Naive thymus-derived CD4-positive, alpha-beta T cell (primary cell): ENCODE results near the gene CREB1. TPM values are rescaled to one million over a fixed set of nuclear protein-coding genes. Genes with fewer than 3 reads are reported as not detected.
A peak's percentile ranks its signal among the peaks of the same experiment; 100 is the strongest.
"Not testable (repeated sequence)": the region's sequence is repeated elsewhere in the genome, so short reads cannot be mapped to it uniquely, and the experiment has no call there.

ENCODE experiments used
- ATAC-seq: fragments of 150-1000 bp; cut with Tn5 transposase; 2 replicates; pipeline ENCODE4 v1.10.0; 2021; ENCODE audit warnings: mild to moderate bottlenecking, moderate library complexity
- CTCF ChIA-PET: fragments of 350-600 bp; sonication (Branson Sonifier 250); formaldehyde crosslinking; loops from one replicate; lab custom pipeline; 2021; ENCODE audit warnings: antibody characterized with exemption; lab: Charles Lee
- POLR2A ChIA-PET: fragments of 350-600 bp; sonication (Branson Sonifier 250); formaldehyde crosslinking; loops from one replicate; lab custom pipeline; 2021; ENCODE audit warnings: antibody characterized with exemption, inconsistent platforms; lab: Charles Lee
- DNase-seq, 9 donors: peaks; one replicate each; pipeline versions ENCODE4 v3.0.0 to v3.0.0-alpha.2; 2020 to 2022; ENCODE audit warnings: mixed read lengths in 1 of 9
- H3K27ac ChIP-seq: one replicate; pipeline ENCODE4 v1.7.0; 2013; ENCODE audit warnings: mild to moderate bottlenecking, low read depth, low read length, moderate library complexity
- H3K27me3 ChIP-seq, 2 donors: one replicate each; pipeline ENCODE4 v1.7.0; 2013; ENCODE audit warnings: low read length in 2 of 2, mild to moderate bottlenecking in 2 of 2, moderate library complexity in 2 of 2; ENCODE audit not compliant: control insufficient read depth in 2 of 2, insufficient read depth in 2 of 2
- H3K36me3 ChIP-seq, 3 experiments: 1 replicate in 2 of 3; 2 replicates in 1 of 3; pipeline ENCODE4 v1.7.0; 2013; ENCODE audit warnings: low read length in 3 of 3, mild to moderate bottlenecking in 3 of 3, moderate library complexity in 1 of 3; ENCODE audit not compliant: insufficient read depth in 3 of 3, control insufficient read depth in 2 of 3
- H3K4me1 ChIP-seq, 2 donors: one replicate each; pipeline ENCODE4 v1.7.0; 2013; ENCODE audit warnings: low read length in 2 of 2, mild to moderate bottlenecking in 2 of 2, moderate library complexity in 1 of 2; ENCODE audit not compliant: control insufficient read depth in 2 of 2, insufficient read depth in 2 of 2
- H3K4me3 ChIP-seq: 2 replicates; pipeline ENCODE4 v1.7.0; 2013; ENCODE audit warnings: mild to moderate bottlenecking, low read length
- H3K9me3 ChIP-seq, 3 experiments: 1 replicate in 2 of 3; 2 replicates in 1 of 3; pipeline ENCODE4 v1.7.0; 2013; ENCODE audit warnings: low read length in 3 of 3; ENCODE audit not compliant: control insufficient read depth in 2 of 3
- H3K27ac Mint-ChIP-seq, 9 donors: one replicate each; pipeline ENCODE4 v1.8.0; 2020 to 2022; ENCODE audit warnings: mixed read lengths in 9 of 9, mild to moderate bottlenecking in 8 of 9, moderate library complexity in 5 of 9, inconsistent platforms in 2 of 9
- H3K27me3 Mint-ChIP-seq, 5 donors: one replicate each; pipeline ENCODE4 v1.8.0; 2021 to 2022; ENCODE audit warnings: mixed read lengths in 5 of 5, mild to moderate bottlenecking in 1 of 5
- H3K36me3 Mint-ChIP-seq, 5 donors: one replicate each; pipeline ENCODE4 v1.8.0; 2020 to 2022; ENCODE audit warnings: mixed read lengths in 5 of 5, mild to moderate bottlenecking in 3 of 5, inconsistent platforms in 1 of 5
- H3K4me1 Mint-ChIP-seq, 7 donors: one replicate each; pipeline ENCODE4 v1.8.0; 2020 to 2022; ENCODE audit warnings: mixed read lengths in 7 of 7, mild to moderate bottlenecking in 3 of 7, inconsistent platforms in 1 of 7
- H3K4me3 Mint-ChIP-seq, 10 donors: one replicate each; pipeline ENCODE4 v1.8.0; 2020 to 2022; ENCODE audit warnings: mild to moderate bottlenecking in 10 of 10, mixed read lengths in 10 of 10, moderate library complexity in 6 of 10, inconsistent platforms in 2 of 10
- H3K9me3 Mint-ChIP-seq, 11 donors: one replicate each; pipeline ENCODE4 v1.8.0; 2020 to 2022; ENCODE audit warnings: mixed read lengths in 11 of 11, mild to moderate bottlenecking in 4 of 11, inconsistent platforms in 1 of 11, moderate library complexity in 1 of 11
- intact Hi-C, 2 donors: fragments of 100-400 bp; cut with micrococcal nuclease; formaldehyde crosslinking; loops; one replicate each; pipeline ENCODE4 v1.15.1; 2023
- polyA plus RNA-seq, 2 donors: library from polyadenylated mRNA; unstranded; fragments of 300-500 nt; fragmentation: Illumina TruSeq; gene quantifications; one replicate each; pipeline ENCODE4 v1.2.3, GENCODE V29; 2021
- total RNA-seq, 6 experiments: library from RNA in 5 of 6; stranded (reverse) in 5 of 6; gene quantifications; 1 replicate in 5 of 6; 2 replicates in 1 of 6; pipeline ENCODE4 v1.2.3 and lab custom pipeline; 2021 to 2026

The CREB1 gene
- total and polyA plus RNA-seq, 7 experiments from 2014 or later = 71.1 to 141 (median 106) TPM

DNA sequence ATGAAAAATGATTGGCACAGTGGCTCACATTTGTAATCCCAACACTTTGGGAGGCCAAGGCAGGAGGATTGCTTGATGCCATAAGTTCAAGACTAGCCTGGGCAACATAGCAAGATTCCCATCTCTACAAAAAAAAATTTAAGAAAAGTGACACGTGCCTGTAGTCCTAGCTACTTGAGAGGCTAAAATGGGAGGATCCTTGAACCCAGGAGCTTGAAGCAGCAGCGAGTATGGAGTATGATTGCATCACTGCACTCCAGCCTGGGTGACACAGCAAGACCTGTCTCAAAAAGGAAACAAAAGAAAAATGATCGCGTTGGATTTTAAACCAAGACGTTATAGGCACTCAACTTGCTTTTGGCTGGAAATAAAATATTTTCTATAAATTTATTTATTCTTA lies 37.8 kb upstream of the CREB1 start:
- peaks cover 0 to 6% (median 0%) of the 10 kb centered on the region in 7 donors for H3K4me1 Mint-ChIP-seq
- peaks cover 0 to 4% (median 0%) of the 10 kb centered on the region in 5 donors for H3K27me3 Mint-ChIP-seq
- H3K27me3 ChIP-seq = no peaks in the 10 kb centered on the region
- H3K4me3 ChIP-seq = no peak overlapping the region
- no peak overlapping the region for H3K27ac ChIP-seq
- ATAC-seq (no peak), DNase-seq (no peak)
- H3K9me3 Mint-ChIP-seq = no peaks in the 10 kb centered on the region
- POLR2A ChIA-PET = no interaction called here
- H3K27ac Mint-ChIP-seq = no peak overlapping the region
- no peak overlapping the region for H3K4me3 Mint-ChIP-seq
- H3K36me3 Mint-ChIP-seq = no peaks in the 10 kb centered on the region
- no peaks in the 10 kb centered on the region for H3K36me3 ChIP-seq
- intact Hi-C loops = no loop called here
- no peaks in the 10 kb centered on the region for H3K9me3 ChIP-seq
- CTCF ChIA-PET = no interaction called here
- no peaks in the 10 kb centered on the region for H3K4me1 ChIP-seq

- Mint-ChIP-seq H3K36me3 (no peaks in the 10 kb centered on the region), H3K27me3 (peaks cover 0 to 4% (median 0%) of the 10 kb centered on the region in 5 donors), H3K4me3 (no peak overlapping the region), H3K4me1 (peaks cover 0 to 6% (median 0%) of the 10 kb centered on the region in 7 donors), H3K9me3 (no peaks in the 10 kb centered on the region), H3K27ac (no peak overlapping the region)
- Histone ChIP-seq H3K4me1 (no peaks in the 10 kb centered on the region), H3K27ac (no peak overlapping the region), H3K9me3 (no peaks in the 10 kb centered on the region), H3K4me3 (no peak overlapping the region), H3K36me3 (no peaks in the 10 kb centered on the region), H3K27me3 (no peaks in the 10 kb centered on the region)
- intact Hi-C loops = no loop called here
- CTCF ChIA-PET = no interaction called here
- DNase-seq (no peak), ATAC-seq (no peak)
- POLR2A ChIA-PET = no interaction called here
Measured at GRCh38 chr2:207492461-207492860, 37.3 kb upstream of the CREB1 start.

DNA sequence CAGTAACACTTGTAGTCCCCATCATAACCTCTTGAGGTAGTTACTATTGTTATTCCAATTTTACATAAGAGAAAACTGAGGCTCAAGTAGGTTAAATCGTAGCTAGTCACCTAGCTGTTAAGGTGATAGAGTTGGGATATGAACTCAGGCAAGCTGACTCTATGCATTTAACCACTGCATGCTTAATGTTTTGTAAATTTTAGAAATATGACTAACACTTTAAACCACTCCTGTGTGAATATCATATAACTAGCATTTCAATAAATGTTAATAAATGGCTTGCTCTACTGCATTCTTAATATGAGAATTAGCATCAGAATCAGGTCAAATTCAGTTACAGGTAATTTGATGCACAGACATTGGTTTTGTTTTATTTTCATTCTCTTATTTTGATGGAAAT lies 35.6 kb upstream of the CREB1 start:
- Histone ChIP-seq H3K4me1 (no peaks in the 10 kb centered on the region), H3K27me3 (no peaks in the 10 kb centered on the region), H3K36me3 (no peaks in the 10 kb centered on the region), H3K4me3 (no peak overlapping the region), H3K9me3 (no peaks in the 10 kb centered on the region), H3K27ac (no peak overlapping the region)
- ATAC-seq (no peak), DNase-seq (no peak)
- CTCF ChIA-PET = no interaction called here
- Mint-ChIP-seq H3K4me1 (peaks cover 3 to 10% (median 3%) of the 10 kb centered on the region in 7 donors), H3K9me3 (no peaks in the 10 kb centered on the region), H3K4me3 (no peak overlapping the region), H3K27ac (no peak overlapping the region), H3K27me3 (peaks cover 0 to 4% (median 0%) of the 10 kb centered on the region in 5 donors), H3K36me3 (no peaks in the 10 kb centered on the region)
- POLR2A ChIA-PET = no interaction called here
- intact Hi-C loops = no loop called here

- ATAC-seq, H3K27me3 ChIP-seq, H3K36me3 ChIP-seq, H3K9me3 Mint-ChIP-seq, H3K27ac ChIP-seq, H3K27me3 Mint-ChIP-seq, H3K9me3 ChIP-seq, intact Hi-C loops, H3K27ac Mint-ChIP-seq, H3K4me3 ChIP-seq, DNase-seq, H3K4me1 ChIP-seq, H3K36me3 Mint-ChIP-seq, H3K4me3 Mint-ChIP-seq: not testable (repeated sequence)
- CTCF ChIA-PET = interaction anchor here (0.5 to 0.6 kb wide), 2 partner anchors 15 to 26 kb away, joined by 3 read pairs; no protein-coding TSS in a partner anchor
- POLR2A ChIA-PET = interaction anchor here (1.1 to 1.5 kb wide), 2 partner anchors 12 to 17 kb away, joined by 3 to 4 read pairs; no protein-coding TSS in a partner anchor
- H3K4me1 Mint-ChIP-seq = peaks cover 4 to 27% (median 13%) of the 10 kb centered on the region in 7 donors
Measured at GRCh38 chr2:207496936-207497335, 32.8 kb upstream of the CREB1 start.

DNA sequence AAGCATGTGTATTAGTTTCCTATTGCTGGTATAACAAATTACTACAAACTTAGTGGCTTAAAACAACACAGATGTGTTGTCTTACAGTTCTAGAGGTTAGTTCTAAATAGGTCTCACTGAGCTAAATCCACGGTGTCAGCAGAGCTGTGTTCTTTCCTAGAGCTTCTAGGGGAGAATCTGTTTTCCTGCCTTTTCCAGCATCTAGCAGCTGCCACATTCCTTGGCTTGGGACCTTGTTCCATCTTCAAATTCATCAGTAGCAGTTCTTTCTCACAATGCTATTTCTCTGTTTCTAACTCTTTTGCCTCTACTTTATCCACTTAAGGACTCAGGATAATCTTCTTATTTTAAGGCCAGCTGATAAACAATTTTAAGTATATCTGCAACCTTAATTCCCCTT lies 32.2 kb upstream of the CREB1 start:
- Histone ChIP-seq H3K4me3 (no peak overlapping the region), H3K36me3 (no peaks in the 10 kb centered on the region), H3K27ac (no peak overlapping the region), H3K27me3 (no peaks in the 10 kb centered on the region), H3K9me3 (no peaks in the 10 kb centered on the region), H3K4me1 (no peaks in the 10 kb centered on the region)
- ChIA-PET POLR2A (no interaction called here), CTCF (interaction anchor here (0.5 kb wide), 1 partner anchor 25 kb away, joined by 3 read pairs; no protein-coding TSS in a partner anchor)
- ATAC-seq = no peak
- H3K9me3 Mint-ChIP-seq = no peaks in the 10 kb centered on the region
- peaks cover 0 to 6% (median 0%) of the 10 kb centered on the region in 5 donors for H3K36me3 Mint-ChIP-seq
- H3K4me3 Mint-ChIP-seq = no peak overlapping the region
- peaks cover 4 to 30% (median 15%) of the 10 kb centered on the region in 7 donors for H3K4me1 Mint-ChIP-seq
- peaks cover 0 to 3% (median 0%) of the 10 kb centered on the region in 5 donors for H3K27me3 Mint-ChIP-seq
- H3K27ac Mint-ChIP-seq = no peak overlapping the region
- DNase-seq = no peak
- intact Hi-C loops = no loop called here

DNA sequence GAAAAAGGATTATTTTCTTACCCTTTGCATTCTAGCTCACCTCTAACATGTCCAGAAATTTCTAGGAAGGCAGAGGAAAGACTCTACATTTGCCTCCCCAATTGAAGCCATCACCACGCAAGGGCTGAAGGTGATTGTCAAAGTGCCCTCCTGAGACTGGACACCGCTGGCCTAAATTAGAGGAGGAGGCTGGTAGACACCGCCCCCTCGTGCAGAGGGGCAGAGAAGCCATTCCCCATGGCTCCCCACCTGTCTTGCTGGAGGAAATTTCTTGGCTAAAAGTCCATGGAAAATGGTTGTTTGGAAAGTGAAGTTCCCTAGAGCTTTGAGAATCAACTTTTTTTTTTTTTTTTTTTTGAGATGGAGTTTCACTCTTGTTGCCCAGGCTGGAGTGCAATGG lies 31.3 kb upstream of the CREB1 start:
- H3K36me3 ChIP-seq = no peaks in the 10 kb centered on the region
- Mint-ChIP-seq H3K27me3 (no peaks in the 10 kb centered on the region), H3K27ac (no peak overlapping the region), H3K9me3 (no peaks in the 10 kb centered on the region), H3K4me1 (peaks cover 4 to 35% (median 15%) of the 10 kb centered on the region in 7 donors), H3K4me3 (no peak overlapping the region), H3K36me3 (peaks cover 0 to 6% (median 0%) of the 10 kb centered on the region in 5 donors)
- ChIA-PET POLR2A (no interaction called here), CTCF (no interaction called here)
- no peaks in the 10 kb centered on the region for H3K4me1 ChIP-seq
- DNase-seq (no peak), ATAC-seq (no peak)
- H3K4me3 ChIP-seq = no peak overlapping the region
- intact Hi-C loops = no loop called here
- no peaks in the 10 kb centered on the region for H3K27me3 ChIP-seq
- no peak overlapping the region for H3K27ac ChIP-seq
- no peaks in the 10 kb centered on the region for H3K9me3 ChIP-seq

GRCh38 chr2:207499114-207499513 lies 30.6 kb upstream of the CREB1 start:
- intact Hi-C loops = no loop called here
- CTCF ChIA-PET = no interaction called here

More at GRCh38 chr2:207499114-207499513, 30.6 kb upstream of the CREB1 start:
- Histone ChIP-seq H3K36me3 (no peaks in the 10 kb centered on the region), H3K27ac (no peak overlapping the region), H3K4me3 (no peak overlapping the region), H3K9me3 (no peaks in the 10 kb centered on the region), H3K4me1 (peaks cover 0 to under 1% of the 10 kb centered on the region in 2 donors), H3K27me3 (no peaks in the 10 kb centered on the region)
- Mint-ChIP-seq H3K27me3 (no peaks in the 10 kb centered on the region), H3K9me3 (no peaks in the 10 kb centered on the region), H3K36me3 (peaks cover 0 to 6% (median 3%) of the 10 kb centered on the region in 5 donors), H3K27ac (peak overlapping the region in 1 of 9 donors; percentile 38), H3K4me1 (peaks cover 7 to 41% (median 21%) of the 10 kb centered on the region in 7 donors), H3K4me3 (no peak overlapping the region)
- ATAC-seq = peak; percentile 26
- POLR2A ChIA-PET = no interaction called here
- DNase-seq = no peak
